AG04449 (cell line): ENCODE measurements around the gene HOXC11.

Source experiments
- CTCF ChIA-PET: fragments of 350-600 bp; formaldehyde crosslinking; extraction: SDS; loops from one replicate; lab custom pipeline; 2021; ENCODE audit warnings: antibody characterized with exemption; lab: Yijun Ruan, JAX
- POLR2A ChIA-PET: fragments of 400-600, 350-600 bp; formaldehyde crosslinking; extraction: SDS; loops from one replicate; lab custom pipeline; 2020; ENCODE audit warnings: antibody characterized with exemption, inconsistent platforms; lab: Yijun Ruan, JAX
- DNase-seq: peaks from one replicate; pipeline ENCODE4 v3.0.0-alpha.2; 2010; ENCODE audit warnings: low read depth, low spot score
- H3K4me3 ChIP-seq: 2 replicates; pipeline ENCODE4 v1.5.1; 2011; ENCODE audit warnings: low read depth, mild to moderate bottlenecking, control low read depth, low read length
- CTCF ChIP-seq: IDR thresholded peaks from one replicate; pipeline ENCODE4 v1.5.1; 2011; ENCODE audit warnings: mild to moderate bottlenecking, moderate library complexity, low read length, control low read depth, inconsistent platforms; ENCODE audit not compliant: insufficient read depth; ENCODE audit errors: missing control alignments

HOXC11 gene

GRCh38 chr12:53937596-53938325 is 35.2 kb upstream of the HOXC11 start:
- no peak for DNase-seq
- no peak for TF ChIP-seq CTCF
- POLR2A ChIA-PET = no interaction called here
- no peak overlapping the region for H3K4me3 ChIP-seq
- CTCF ChIA-PET = interaction anchor here (1.0 to 1.6 kb wide), 2 partner anchors 192 to 278 kb away, joined by 4 read pairs; no protein-coding TSS in a partner anchor

GRCh38 chr12:53938326-53939140 is 34.4 kb upstream of the HOXC11 start, which contains the start of gene HOXC13:
TSS of gene HOXC13 (plus strand) at chr12:53938831. CDS start at chr12:53938907, 76 bp downstream.
- no peak within 1 kb of the TSS for H3K4me3 ChIP-seq
- no peak for TF ChIP-seq CTCF
- no peak for DNase-seq
- POLR2A ChIA-PET = no interaction called here
- CTCF ChIA-PET = interaction anchor here (1.6 kb wide), 1 partner anchor 192 kb away, joined by 4 read pairs; no protein-coding TSS in a partner anchor

- ChIA-PET POLR2A (no interaction called here), CTCF (interaction anchor here (1.6 kb wide), 1 partner anchor 193 kb away, joined by 4 read pairs; no protein-coding TSS in a partner anchor)
- H3K4me3 ChIP-seq = no peak overlapping the region
- TF ChIP-seq CTCF = no peak
- no peak for DNase-seq
Observed at GRCh38 chr12:53939141-53940108, 33.5 kb upstream of the HOXC11 start.

- no peak for DNase-seq
- POLR2A ChIA-PET = no interaction called here
Observed at GRCh38 chr12:53940443-53941014, 32.4 kb upstream of the HOXC11 start.

More at GRCh38 chr12:53940443-53941014, 32.4 kb upstream of the HOXC11 start:
- CTCF ChIA-PET = interaction anchor here (1.0 kb wide), 1 partner anchor 12 kb away, joined by 3 read pairs; no protein-coding TSS in a partner anchor
- no peak overlapping the region for H3K4me3 ChIP-seq
- no peak for TF ChIP-seq CTCF
